HepG2 (cell line): ENCODE results near the gene PA2G4. TPM values are rescaled to one million over a fixed set of nuclear protein-coding genes. Genes with fewer than 3 reads are reported as not detected.

Experiments used
- CBX5 ChIP-seq: sonication (generic); formaldehyde crosslinking; IDR thresholded peaks from 2 replicates; pipeline ENCODE4 v1.4.0; 2020; ENCODE audit warnings: missing genetic modification reagents, borderline replicate concordance
- HNRNPLL ChIP-seq: fragments of 200-400 bp; formaldehyde crosslinking; IDR thresholded peaks from 2 replicates; pipeline ENCODE4 v1.6.1; 2017; ENCODE audit warnings: mild to moderate bottlenecking, low read depth, low read length; ENCODE audit not compliant: poor library complexity, severe bottlenecking
- HOXA5 ChIP-seq: sonication (generic); formaldehyde crosslinking; IDR thresholded peaks from 2 replicates; pipeline ENCODE4 v1.4.0; 2020; ENCODE audit warnings: missing genetic modification reagents
- KLF9 ChIP-seq: IDR thresholded peaks from 2 replicates; pipeline ENCODE4 v1.6.1; 2016; ENCODE audit warnings: low read depth
- PHF8 ChIP-seq: sonication (generic); formaldehyde crosslinking; IDR thresholded peaks from 2 replicates; pipeline ENCODE4 v1.5.0; 2020; ENCODE audit warnings: missing genetic modification reagents
- PITX1 ChIP-seq: sonication (generic); formaldehyde crosslinking; IDR thresholded peaks from 2 replicates; pipeline ENCODE4 v1.5.1; 2020; ENCODE audit warnings: mild to moderate bottlenecking, missing genetic modification reagents
- POGK ChIP-seq: sonication (generic); formaldehyde crosslinking; conservative IDR thresholded peaks from 2 replicates; pipeline ENCODE4 v1.8.0; 2022; ENCODE audit warnings: mild to moderate bottlenecking, moderate library complexity, missing genetic modification reagents
- RARG ChIP-seq: sonication (generic); formaldehyde crosslinking; IDR thresholded peaks from 2 replicates; pipeline ENCODE4 v1.4.0; 2020; ENCODE audit warnings: low read depth, mild to moderate bottlenecking, missing genetic modification reagents
- RXRA ChIP-seq: sonication (generic); formaldehyde crosslinking; IDR thresholded peaks from 2 replicates; pipeline ENCODE4 v1.5.1; 2020; ENCODE audit warnings: missing genetic modification reagents
- THAP8 ChIP-seq: sonication (generic); formaldehyde crosslinking; IDR thresholded peaks from 2 replicates; pipeline ENCODE4 v1.5.1; 2020; ENCODE audit warnings: missing genetic modification reagents, mild to moderate bottlenecking, borderline replicate concordance
- YY1 ChIP-seq: IDR thresholded peaks from 2 replicates; pipeline ENCODE4 v1.6.1; 2011; ENCODE audit warnings: low read length, low read depth, moderate library complexity, mild to moderate bottlenecking; ENCODE audit not compliant: insufficient read depth, insufficient replicate concordance
- ZFP91 ChIP-seq: sonication (generic); formaldehyde crosslinking; IDR thresholded peaks from 2 replicates; pipeline ENCODE4 v1.9.0; 2022; ENCODE audit warnings: missing genetic modification reagents, mild to moderate bottlenecking, borderline replicate concordance
- ZKSCAN1 ChIP-seq: fragments of 150-350 bp; IDR thresholded peaks from 2 replicates; pipeline ENCODE4 v1.6.1; 2014; ENCODE audit warnings: low read length
- ZNF280D ChIP-seq: sonication (generic); formaldehyde crosslinking; IDR thresholded peaks from 2 replicates; pipeline ENCODE4 v1.5.1; 2020; ENCODE audit warnings: mild to moderate bottlenecking, missing genetic modification reagents
- ZNF703 ChIP-seq: sonication (generic); formaldehyde crosslinking; IDR thresholded peaks from 2 replicates; pipeline ENCODE4 v1.5.1; 2020; ENCODE audit warnings: missing genetic modification reagents, mild to moderate bottlenecking, moderate library complexity, borderline replicate concordance
- ZNF737 ChIP-seq: sonication (generic); formaldehyde crosslinking; IDR thresholded peaks from 2 replicates; pipeline ENCODE4 v1.5.0; 2020; ENCODE audit warnings: missing genetic modification reagents, mild to moderate bottlenecking, borderline replicate concordance
- ZNF788 ChIP-seq: sonication (generic); formaldehyde crosslinking; IDR thresholded peaks from 2 replicates; pipeline ENCODE4 v1.5.0; 2020; ENCODE audit warnings: mild to moderate bottlenecking, missing genetic modification reagents, borderline replicate concordance
- polyA plus RNA-seq, 8 experiments: library from polyadenylated mRNA; depleted of rRNA in 3 of 8; stranded (reverse) in 7 of 8; unstranded in 1 of 8; fragments of >200 nt; fragmentation: Illumina TruSeq in 4 of 8; extraction: Trizol in 4 of 8; gene quantifications; 2 replicates each; pipeline versions ENCODE4 v1.2.1 to v1.2.3, GENCODE V29; 2011 to 2016; ENCODE audit warnings: low read depth in 4 of 8, missing spikeins in 1 of 8, mixed read lengths in 1 of 8; ENCODE audit not compliant: insufficient read depth in 1 of 8
- total RNA-seq, 5 experiments: library from RNA; depleted of rRNA; stranded (reverse); fragments of >200 nt; fragmentation: Illumina TruSeq; extraction: Trizol; gene quantifications; 2 replicates each; pipeline ENCODE4 v1.2.3, GENCODE V29; 2016; ENCODE audit warnings: low read depth in 1 of 5

The PA2G4 gene
- total and polyA plus RNA-seq, 2 of the 13 experiments (the other 11 are each of a cell fraction or from before 2014, with no cell fraction given) = 147 to 240 TPM

- TF ChIP-seq HNRNPLL (peak; percentile 98), KLF9 (peak; percentile 65; the same call in 1 of the 2 replicates), THAP8 (no peak), YY1 (no peak), ZNF280D (0 out of 2 replicates have a peak, but pooled peaks have one; percentile 23), ZFP91 (CRISPR knock-in tag) (no peak), ZNF788 (CRISPR knock-in tag) (0 out of 2 replicates have a peak, but pooled peaks have one; percentile 46), ZKSCAN1 (no peak), ZNF703 (CRISPR knock-in tag) (no peak), HOXA5 (CRISPR knock-in tag) (0 out of 2 replicates have a peak, but pooled peaks have one; percentile 23), CBX5 (CRISPR knock-in tag) (peak; percentile 46; the same call in 1 of the 2 replicates), POGK (CRISPR knock-in tag) (0 out of 2 replicates have a peak, but pooled peaks have one; percentile 27), PHF8 (CRISPR knock-in tag) (peak; percentile 25; the same call in 1 of the 2 replicates), RXRA (no peak), RARG (no peak), PITX1 (CRISPR knock-in tag) (peak; percentile 28; the same call in 1 of the 2 replicates), ZNF737 (no peak)
- TF ChIP-seq, all 625 proteins: peak for 63
Measured at GRCh38 chr12:56129206-56129941, 25.0 kb downstream of the PA2G4 start (continued).
